Measurements from ENCODE around the gene NDOR1.

Gene NDOR1

GRCh38 chr9:137205126-137206069 lies at the start of gene NDOR1, which contains the start of gene TMEM203:
Gene NDOR1, plus strand, starts transcription at chr9:137205700. Its CDS starts 78 bp downstream, at chr9:137205778.
Gene TMEM203, minus strand, starts transcription at chr9:137205648. Its CDS starts 234 bp downstream, at chr9:137205414.
- peak; percentile 69 for DNase-seq
- Histone ChIP-seq H3K4me3 (ENCODE audit: low read depth, low read length) (peak within 1 kb of the TSS; percentile 82), H3K27me3 (ENCODE audit: insufficient read depth, low read depth, severe bottlenecking) (no peaks in the 10 kb centered on the region), H3K9me3 (ENCODE audit: severe bottlenecking) (no peaks in the 10 kb centered on the region), H3K27ac (peak within 1 kb of the TSS; percentile 80), H3K36me3 (no peaks in the 10 kb centered on the region)
- no peak for TF ChIP-seq CTCF (IDR thresholded peaks at IDR 0.05; ENCODE audit: low read depth, low read length)

GRCh38 chr9:137156567-137157375 lies 48.7 kb upstream of the NDOR1 start:
- Histone ChIP-seq H3K4me3 (ENCODE audit: low read depth, low read length) (no peak overlapping the region), H3K9me3 (ENCODE audit: severe bottlenecking) (no peaks in the 10 kb centered on the region), H3K27me3 (ENCODE audit: insufficient read depth, low read depth, severe bottlenecking) (no peaks in the 10 kb centered on the region), H3K27ac (no peak overlapping the region), H3K36me3 (no peaks in the 10 kb centered on the region)
- no peak for TF ChIP-seq CTCF (IDR thresholded peaks at IDR 0.05; ENCODE audit: low read depth, low read length)
- DNase-seq = no peak

- Histone ChIP-seq H3K9me3 (ENCODE audit: severe bottlenecking) (no peaks in the 10 kb centered on the region), H3K4me3 (ENCODE audit: low read depth, low read length) (no peak overlapping the region), H3K36me3 (no peaks in the 10 kb centered on the region), H3K27me3 (ENCODE audit: insufficient read depth, low read depth, severe bottlenecking) (no peaks in the 10 kb centered on the region), H3K27ac (peak overlapping the region; percentile 55)
- peak; percentile 67 for DNase-seq
- no peak for TF ChIP-seq CTCF (IDR thresholded peaks at IDR 0.05; ENCODE audit: low read depth, low read length)
Observed at GRCh38 chr9:137157618-137158415, 47.7 kb upstream of the NDOR1 start.

- no peak for DNase-seq
- H3K27ac ChIP-seq = peak overlapping the region; percentile 19; the same call in 1 of the 2 replicates
- H3K27me3 ChIP-seq (ENCODE audit: insufficient read depth, low read depth, severe bottlenecking) = no peaks in the 10 kb centered on the region
- H3K36me3 ChIP-seq = no peaks in the 10 kb centered on the region
- TF ChIP-seq CTCF (IDR thresholded peaks at IDR 0.05; ENCODE audit: low read depth, low read length) = no peak
- H3K9me3 ChIP-seq (ENCODE audit: severe bottlenecking) = no peaks in the 10 kb centered on the region
- no peak overlapping the region for H3K4me3 ChIP-seq (ENCODE audit: low read depth, low read length)
Observed at GRCh38 chr9:137158625-137159024, 46.9 kb upstream of the NDOR1 start.
